ENCODE results near the gene OPN1SW. TPM values are rescaled to one million over a fixed set of nuclear protein-coding genes. Genes with fewer than 3 reads are reported as not detected.

Gene OPN1SW
- polyA plus RNA-seq, 1 experiment, result not detected

DNA sequence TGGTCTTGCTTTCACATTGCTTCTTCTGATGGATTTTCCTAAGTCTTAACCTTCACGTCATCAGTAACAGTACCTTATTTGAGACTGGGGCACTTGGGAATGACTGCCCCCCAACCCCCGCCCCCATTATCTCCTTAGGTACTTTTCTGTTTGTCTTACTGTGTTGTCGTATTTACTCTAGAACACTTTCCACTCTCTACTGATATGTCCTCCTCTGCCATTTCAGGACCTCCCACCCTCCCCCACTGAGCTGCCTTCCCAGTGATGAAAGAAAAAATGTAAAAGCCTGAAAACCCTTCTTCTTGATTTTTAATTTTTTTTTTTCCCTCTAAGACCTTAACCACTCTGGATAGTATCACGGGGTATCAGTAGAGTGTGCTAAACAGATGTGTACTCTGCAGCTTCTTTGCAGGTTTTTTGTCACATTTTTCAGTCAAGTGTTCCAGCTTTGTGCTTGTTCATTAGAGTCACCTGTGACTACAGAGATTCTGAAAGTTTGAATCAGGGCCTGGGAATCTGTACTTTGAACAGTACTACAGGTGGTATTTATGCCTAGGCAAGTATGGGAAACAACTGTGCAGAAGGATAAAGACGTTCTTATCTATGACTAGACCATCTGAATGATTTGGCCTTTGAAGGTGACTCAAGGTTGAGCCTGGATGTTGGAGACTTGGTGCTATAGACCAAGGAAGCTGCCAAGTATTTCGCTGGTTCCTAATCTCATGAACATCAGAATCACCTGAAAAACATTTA is 28.1 kb downstream of the OPN1SW start:
- no peak for DNase-seq (ENCODE audit: low read depth, low spot score)
- no peaks in the 10 kb centered on the region for H3K9me3 ChIP-seq (ENCODE audit: control insufficient read depth, insufficient read depth, low read length)
- no peak overlapping the region for H3K4me3 ChIP-seq (ENCODE audit: low read depth, low read length)
- ChIA-PET POLR2A (interaction anchor here (0.9 to 1.0 kb wide), 2 partner anchors 9 to 10 kb away, joined by 3 to 4 read pairs; no protein-coding TSS in a partner anchor), CTCF (no interaction called here)
- TF ChIP-seq, protein P1, sequence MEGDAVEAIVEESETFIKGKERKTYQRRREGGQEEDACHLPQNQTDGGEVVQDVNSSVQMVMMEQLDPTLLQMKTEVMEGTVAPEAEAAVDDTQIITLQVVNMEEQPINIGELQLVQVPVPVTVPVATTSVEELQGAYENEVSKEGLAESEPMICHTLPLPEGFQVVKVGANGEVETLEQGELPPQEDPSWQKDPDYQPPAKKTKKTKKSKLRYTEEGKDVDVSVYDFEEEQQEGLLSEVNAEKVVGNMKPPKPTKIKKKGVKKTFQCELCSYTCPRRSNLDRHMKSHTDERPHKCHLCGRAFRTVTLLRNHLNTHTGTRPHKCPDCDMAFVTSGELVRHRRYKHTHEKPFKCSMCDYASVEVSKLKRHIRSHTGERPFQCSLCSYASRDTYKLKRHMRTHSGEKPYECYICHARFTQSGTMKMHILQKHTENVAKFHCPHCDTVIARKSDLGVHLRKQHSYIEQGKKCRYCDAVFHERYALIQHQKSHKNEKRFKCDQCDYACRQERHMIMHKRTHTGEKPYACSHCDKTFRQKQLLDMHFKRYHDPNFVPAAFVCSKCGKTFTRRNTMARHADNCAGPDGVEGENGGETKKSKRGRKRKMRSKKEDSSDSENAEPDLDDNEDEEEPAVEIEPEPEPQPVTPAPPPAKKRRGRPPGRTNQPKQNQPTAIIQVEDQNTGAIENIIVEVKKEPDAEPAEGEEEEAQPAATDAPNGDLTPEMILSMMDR (IDR thresholded peaks at IDR 0.05; ENCODE audit: low read depth, low read length), result no peak
- H3K27ac ChIP-seq (ENCODE audit: low read depth, low read length), result no peak overlapping the region
- H3K27me3 ChIP-seq (ENCODE audit: control insufficient read depth, insufficient read depth, low read length), result no peaks in the 10 kb centered on the region

- DNase-seq (ENCODE audit: low read depth, low spot score), result no peak
- ChIA-PET CTCF (interaction anchor here (0.9 kb wide), 1 partner anchor 117 kb away, joined by 3 read pairs; the partner anchor contains the start of gene ATP6V1F), POLR2A (no interaction called here)
- H3K9me3 ChIP-seq (ENCODE audit: control insufficient read depth, insufficient read depth, low read length), result no peaks in the 10 kb centered on the region
- TF ChIP-seq, protein P1 (IDR thresholded peaks at IDR 0.05; ENCODE audit: low read depth, low read length), result no peak
- H3K27me3 ChIP-seq (ENCODE audit: control insufficient read depth, insufficient read depth, low read length), result no peaks in the 10 kb centered on the region
- no peak overlapping the region for H3K27ac ChIP-seq (ENCODE audit: low read depth, low read length)
- no peak overlapping the region for H3K4me3 ChIP-seq (ENCODE audit: low read depth, low read length)
Measured at GRCh38 chr7:128745706-128746105, 29.9 kb downstream of the OPN1SW start.

GRCh38 chr7:128744366-128744905 is 31.2 kb downstream of the OPN1SW start:
- Histone ChIP-seq H3K9me3 (ENCODE audit: control insufficient read depth, insufficient read depth, low read length) (peaks cover under 1% of the 10 kb centered on the region; the same call in 1 of the 2 replicates), H3K27ac (ENCODE audit: low read depth, low read length) (no peak overlapping the region), H3K4me3 (ENCODE audit: low read depth, low read length) (no peak overlapping the region), H3K27me3 (ENCODE audit: control insufficient read depth, insufficient read depth, low read length) (no peaks in the 10 kb centered on the region)
- ChIA-PET POLR2A (interaction anchor here (1.3 kb wide), 1 partner anchor 11 kb away, joined by 3 read pairs; no protein-coding TSS in a partner anchor), CTCF (no interaction called here)
- TF ChIP-seq, protein P1 (IDR thresholded peaks at IDR 0.05; ENCODE audit: low read depth, low read length), result no peak
- no peak for DNase-seq (ENCODE audit: low read depth, low spot score)

DNA sequence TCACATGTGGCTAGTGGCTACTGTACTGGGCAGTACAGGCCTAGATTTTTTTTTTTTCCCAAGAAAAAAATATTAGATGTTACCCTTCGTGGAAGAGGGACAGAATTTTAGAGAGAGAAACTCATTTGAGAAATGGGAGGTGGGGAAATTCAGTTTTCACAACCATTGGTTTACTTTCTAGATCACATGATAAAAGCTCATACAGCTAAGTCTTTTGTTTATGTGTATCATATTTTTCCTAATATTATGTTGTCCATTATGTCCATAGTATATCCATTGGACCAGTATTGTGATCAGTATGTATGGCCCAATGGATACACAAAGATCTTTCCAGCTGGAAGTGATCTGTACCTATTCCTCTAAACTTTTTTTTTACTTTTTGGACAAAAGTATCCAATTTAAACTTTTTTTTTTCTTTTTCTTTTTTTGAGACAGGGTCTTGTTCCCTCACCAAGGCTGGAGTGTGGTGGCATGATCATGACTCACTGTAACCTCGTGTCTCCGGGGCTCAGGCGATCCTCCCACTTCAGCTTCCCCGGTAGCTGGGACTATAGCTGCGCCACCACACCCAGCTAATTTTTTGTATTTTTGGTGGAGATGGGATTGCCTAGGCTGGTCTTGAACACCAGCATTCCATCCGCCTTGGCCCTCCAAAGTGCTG is 32.4 kb downstream of the OPN1SW start:
- Histone ChIP-seq H3K9me3 (ENCODE audit: control insufficient read depth, insufficient read depth, low read length) (peaks cover 3% of the 10 kb centered on the region; the same call in 1 of the 2 replicates), H3K27me3 (ENCODE audit: control insufficient read depth, insufficient read depth, low read length) (no peaks in the 10 kb centered on the region), H3K27ac (ENCODE audit: low read depth, low read length) (no peak overlapping the region), H3K4me3 (ENCODE audit: low read depth, low read length) (no peak overlapping the region)
- ChIA-PET POLR2A (interaction anchor here (0.8 to 1.3 kb wide), 2 partner anchors 13 to 88 kb away, joined by 3 read pairs; no protein-coding TSS in a partner anchor), CTCF (interaction anchor here (1.0 to 1.1 kb wide), 2 partner anchors 8 to 13 kb away, joined by 3 to 6 read pairs; no protein-coding TSS in a partner anchor)
- TF ChIP-seq, protein P1 (IDR thresholded peaks at IDR 0.05; ENCODE audit: low read depth, low read length), result no peak
- DNase-seq (ENCODE audit: low read depth, low spot score), result no peak

Measured in AG04450 (cell line).